ENCODE data around the gene RPAP3.

- no peak for TF ChIP-seq POLR2AphosphoS5 (IDR thresholded peaks at IDR 0.05)
- TF ChIP-seq, protein P1, sequence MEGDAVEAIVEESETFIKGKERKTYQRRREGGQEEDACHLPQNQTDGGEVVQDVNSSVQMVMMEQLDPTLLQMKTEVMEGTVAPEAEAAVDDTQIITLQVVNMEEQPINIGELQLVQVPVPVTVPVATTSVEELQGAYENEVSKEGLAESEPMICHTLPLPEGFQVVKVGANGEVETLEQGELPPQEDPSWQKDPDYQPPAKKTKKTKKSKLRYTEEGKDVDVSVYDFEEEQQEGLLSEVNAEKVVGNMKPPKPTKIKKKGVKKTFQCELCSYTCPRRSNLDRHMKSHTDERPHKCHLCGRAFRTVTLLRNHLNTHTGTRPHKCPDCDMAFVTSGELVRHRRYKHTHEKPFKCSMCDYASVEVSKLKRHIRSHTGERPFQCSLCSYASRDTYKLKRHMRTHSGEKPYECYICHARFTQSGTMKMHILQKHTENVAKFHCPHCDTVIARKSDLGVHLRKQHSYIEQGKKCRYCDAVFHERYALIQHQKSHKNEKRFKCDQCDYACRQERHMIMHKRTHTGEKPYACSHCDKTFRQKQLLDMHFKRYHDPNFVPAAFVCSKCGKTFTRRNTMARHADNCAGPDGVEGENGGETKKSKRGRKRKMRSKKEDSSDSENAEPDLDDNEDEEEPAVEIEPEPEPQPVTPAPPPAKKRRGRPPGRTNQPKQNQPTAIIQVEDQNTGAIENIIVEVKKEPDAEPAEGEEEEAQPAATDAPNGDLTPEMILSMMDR (IDR thresholded peaks at IDR 0.05) = no peak
Observed at GRCh38 chr12:47739979-47740378, 34.1 kb upstream of the RPAP3 start.

All from suprapubic skin (tissue), 3 donors.